B cell (primary cell): ENCODE data around the gene CAPN15. TPM values are rescaled to one million over a fixed set of nuclear protein-coding genes. Genes with fewer than 3 reads are reported as not detected.

Source experiments
- ATAC-seq: fragments of 200-7000 bp; cut with Tn5 transposase; one replicate; pipeline ENCODE4 v1.10.0; 2021; ENCODE audit warnings: low read depth, mild to moderate bottlenecking, moderate number of reproducible peaks, moderate library complexity
- CTCF ChIA-PET: fragments of 350-600 bp; sonication (Branson Sonifier 250); formaldehyde crosslinking; loops from one replicate; lab custom pipeline; 2021; ENCODE audit warnings: antibody characterized with exemption, inconsistent platforms; lab: Charles Lee
- POLR2A ChIA-PET: fragments of 350-600 bp; sonication (Branson Sonifier 250); formaldehyde crosslinking; loops from one replicate; lab custom pipeline; 2021; ENCODE audit warnings: antibody characterized with exemption; lab: Charles Lee
- DNase-seq: peaks from one replicate; pipeline ENCODE4 v3.0.0; 2013
- H2AFZ ChIP-seq: 2 replicates; pipeline ENCODE4 v1.6.1; 2012; ENCODE audit warnings: mild to moderate bottlenecking, low read depth, low read length; ENCODE audit not compliant: insufficient read depth, poor library complexity, severe bottlenecking
- H3K27ac ChIP-seq, 2 donors: 1 replicate in 1 of 2; 2 replicates in 1 of 2; pipeline ENCODE4 v1.5.1; 2012 to 2013; ENCODE audit warnings: low read length in 2 of 2, mild to moderate bottlenecking in 2 of 2, moderate library complexity in 1 of 2
- H3K27me3 ChIP-seq, 4 experiments: fragments of 200-600 bp in 1 of 4; sonication (generic) in 1 of 4; replicated peaks in 1 of 4; 1 replicate in 2 of 4; 2 replicates in 2 of 4; pipeline versions ENCODE4 v1.6.1 to v1.7.0; 2013 to 2016; ENCODE audit warnings: low read length in 3 of 4, mild to moderate bottlenecking in 2 of 4, mixed read lengths in 1 of 4, moderate library complexity in 1 of 4; ENCODE audit not compliant: insufficient read depth in 4 of 4, control insufficient read depth in 3 of 4; ENCODE audit errors: control extremely low read depth in 1 of 4
- H3K36me3 ChIP-seq, 2 experiments: replicated peaks in 1 of 2; 1 replicate in 1 of 2; 2 replicates in 1 of 2; pipeline versions ENCODE4 v1.6.1 to v1.7.1; 2013; ENCODE audit warnings: low read length in 1 of 2; ENCODE audit not compliant: insufficient read depth in 2 of 2, control insufficient read depth in 1 of 2; ENCODE audit errors: control extremely low read depth in 1 of 2, extremely low read depth in 1 of 2
- H3K4me1 ChIP-seq, 2 donors: fragments of 200-600 bp in 1 of 2; sonication (generic) in 1 of 2; 1 replicate in 1 of 2; 2 replicates in 1 of 2; pipeline versions ENCODE4 v1.5.1 to v1.6.1; 2013 to 2017; ENCODE audit warnings: low read length in 2 of 2; ENCODE audit not compliant: control insufficient read depth in 2 of 2, insufficient read depth in 2 of 2
- H3K4me2 ChIP-seq: replicated peaks from 2 replicates; pipeline ENCODE3; 2012; ENCODE audit warnings: mild to moderate bottlenecking, low read depth, low read length; ENCODE audit not compliant: poor library complexity, severe bottlenecking
- H3K4me3 ChIP-seq, 5 experiments: fragments of 200-600 bp in 1 of 5; sonication (generic) in 1 of 5; 1 replicate in 3 of 5; 2 replicates in 2 of 5; pipeline versions ENCODE4 v1.5.1 to v1.7.0; 2011 to 2016; ENCODE audit warnings: low read length in 4 of 5, mild to moderate bottlenecking in 4 of 5, low read depth in 2 of 5, control low read depth in 1 of 5, moderate library complexity in 1 of 5; ENCODE audit not compliant: insufficient read depth in 1 of 5; ENCODE audit errors: control extremely low read depth in 1 of 5, extremely low read depth in 1 of 5
- H3K79me2 ChIP-seq: fragments of 200-600 bp; sonication (generic); one replicate; pipeline ENCODE4 v1.6.0; 2016; ENCODE audit warnings: low read length; ENCODE audit not compliant: control insufficient read depth, insufficient read depth
- H3K9ac ChIP-seq: fragments of 200-600 bp; sonication (generic); 2 replicates; pipeline ENCODE4 v1.6.1; 2017; ENCODE audit warnings: mild to moderate bottlenecking, low read length, moderate library complexity
- H3K9me3 ChIP-seq, 3 donors: one replicate each; pipeline versions ENCODE4 v1.6.1 to v1.7.1; 2013; ENCODE audit warnings: low read length in 2 of 3; ENCODE audit not compliant: control insufficient read depth in 2 of 3, insufficient read depth in 1 of 3; ENCODE audit errors: control extremely low read depth in 1 of 3
- H4K20me1 ChIP-seq: 2 replicates; pipeline ENCODE4 v1.6.0; 2012; ENCODE audit warnings: mild to moderate bottlenecking, low read length; ENCODE audit not compliant: insufficient read depth, control insufficient read depth, poor library complexity, severe bottlenecking
- H3K27ac Mint-ChIP-seq: one replicate; pipeline ENCODE4 v1.8.0; 2021; ENCODE audit warnings: mixed read lengths
- H3K27me3 Mint-ChIP-seq: one replicate; pipeline ENCODE4 v1.8.0; 2021; ENCODE audit warnings: mixed read lengths
- H3K4me1 Mint-ChIP-seq: one replicate; pipeline ENCODE4 v1.8.0; 2021; ENCODE audit warnings: mixed read lengths
- H3K4me3 Mint-ChIP-seq: one replicate; pipeline ENCODE4 v1.8.0; 2021; ENCODE audit warnings: mixed read lengths
- H3K9me3 Mint-ChIP-seq: one replicate; pipeline ENCODE4 v1.8.0; 2022; ENCODE audit warnings: mixed read lengths; ENCODE audit not compliant: insufficient read depth
- CTCF ChIP-seq: fragments of 200-600 bp; IDR thresholded peaks from one replicate; pipeline ENCODE4 v1.8.0; 2022; ENCODE audit warnings: antibody characterized with exemption, mild to moderate bottlenecking
- EZH2 ChIP-seq: IDR thresholded peaks from 2 replicates; pipeline ENCODE4 v1.6.1; 2012; ENCODE audit warnings: borderline replicate concordance, low read depth, mild to moderate bottlenecking, moderate library complexity, low read length; ENCODE audit not compliant: insufficient read depth, poor library complexity, severe bottlenecking
- WGBS: methylation state at CpG from one replicate; pipeline ENCODE4 v1.1.5; 2013; ENCODE audit warnings: missing lambda C conversion rate; ENCODE audit not compliant: insufficient coverage; 5-methylcytosine and 5-hydroxymethylcytosine counted together
- intact Hi-C: fragments of 100-400 bp; cut with micrococcal nuclease; formaldehyde crosslinking; loops from one replicate; pipeline ENCODE4 v1.10.0; 2022
- polyA plus RNA-seq: library from polyadenylated mRNA; depleted of rRNA; stranded (reverse); fragments of >200 nt; gene quantifications from 2 replicates; pipeline ENCODE4 v1.2.3, GENCODE V29; 2012
- total RNA-seq, 2 donors: library from RNA; stranded (reverse); fragments of 120-200 nt in 1 of 2; gene quantifications; 1 replicate in 1 of 2; 2 replicates in 1 of 2; pipeline versions ENCODE4 v1.2.3 to v1.2.4, GENCODE V29; 2013 to 2022

Gene CAPN15
- total and polyA plus RNA-seq, 2 donors (not counting 1 experiment from before 2014, with no cell fraction given), result 67.2 to 77.2 TPM

- no peaks in the 10 kb centered on the region for H3K9me3 ChIP-seq
- no peak overlapping the region for H3K27ac Mint-ChIP-seq
- POLR2A ChIA-PET, result no interaction called here
- DNase-seq, result no peak
- H3K4me3 Mint-ChIP-seq, result no peak overlapping the region
- no peaks in the 10 kb centered on the region for H3K4me1 ChIP-seq
- no peaks in the 10 kb centered on the region for H3K4me1 Mint-ChIP-seq
- H3K4me2 ChIP-seq, result no peak overlapping the region
- H3K79me2 ChIP-seq, result peaks cover 77% of the 10 kb centered on the region
- no peaks in the 10 kb centered on the region for H3K9me3 Mint-ChIP-seq
- no peak for ATAC-seq
- H3K27me3 ChIP-seq, result no peaks in the 10 kb centered on the region
- CTCF ChIA-PET, result no interaction called here
- no peak overlapping the region for H2AFZ ChIP-seq
- H3K4me3 ChIP-seq, result no peak overlapping the region
- H3K36me3 ChIP-seq, result peaks cover 0 to 2% of the 10 kb centered on the region in 2 experiments
- TF ChIP-seq EZH2 (no peak), CTCF (no peak)
- intact Hi-C loops, result no loop called here
- no peaks in the 10 kb centered on the region for H3K27me3 Mint-ChIP-seq
- no peak overlapping the region for H3K27ac ChIP-seq
- peaks cover 80% of the 10 kb centered on the region for H4K20me1 ChIP-seq
- 96% methylated on average over 57 of the region's 60 CpGs for WGBS
- no peak overlapping the region for H3K9ac ChIP-seq
Measured at GRCh38 chr16:537415-538335, 10.2 kb downstream of the CAPN15 start.

- H3K27me3 Mint-ChIP-seq, result no peaks in the 10 kb centered on the region
Measured at GRCh38 chr16:539901-540530, 12.5 kb downstream of the CAPN15 start.

More at GRCh38 chr16:539901-540530, 12.5 kb downstream of the CAPN15 start:
- ChIA-PET CTCF (no interaction called here), POLR2A (no interaction called here)
- no peaks in the 10 kb centered on the region for H3K9me3 ChIP-seq
- 98% methylated on average over 24 of the region's 34 CpGs for WGBS
- DNase-seq (no peak), ATAC-seq (no peak)
- H3K27ac Mint-ChIP-seq, result no peak overlapping the region
- H3K4me3 ChIP-seq, result no peak overlapping the region
- no peaks in the 10 kb centered on the region for H3K4me1 ChIP-seq
- H3K79me2 ChIP-seq, result peaks cover 68% of the 10 kb centered on the region
- no peak overlapping the region for H2AFZ ChIP-seq
- H3K4me3 Mint-ChIP-seq, result no peak overlapping the region
- peaks cover 74% of the 10 kb centered on the region for H4K20me1 ChIP-seq
- no peak overlapping the region for H3K4me2 ChIP-seq
- no peak overlapping the region for H3K27ac ChIP-seq
- no peak for TF ChIP-seq EZH2
- TF ChIP-seq CTCF, result no peak
- no peaks in the 10 kb centered on the region for H3K9me3 Mint-ChIP-seq
- H3K27me3 ChIP-seq, result no peaks in the 10 kb centered on the region
- H3K36me3 ChIP-seq, result peaks cover 0 to 2% of the 10 kb centered on the region in 2 experiments
- intact Hi-C loops, result no loop called here
- no peak overlapping the region for H3K9ac ChIP-seq
- H3K4me1 Mint-ChIP-seq, result no peaks in the 10 kb centered on the region
